Measurements from ENCODE around the gene ZNF564.
"Not testable (repeated sequence)": the region's sequence is repeated elsewhere in the genome, so short reads cannot be mapped to it uniquely, and the experiment has no call there.

Gene ZNF564

DNA sequence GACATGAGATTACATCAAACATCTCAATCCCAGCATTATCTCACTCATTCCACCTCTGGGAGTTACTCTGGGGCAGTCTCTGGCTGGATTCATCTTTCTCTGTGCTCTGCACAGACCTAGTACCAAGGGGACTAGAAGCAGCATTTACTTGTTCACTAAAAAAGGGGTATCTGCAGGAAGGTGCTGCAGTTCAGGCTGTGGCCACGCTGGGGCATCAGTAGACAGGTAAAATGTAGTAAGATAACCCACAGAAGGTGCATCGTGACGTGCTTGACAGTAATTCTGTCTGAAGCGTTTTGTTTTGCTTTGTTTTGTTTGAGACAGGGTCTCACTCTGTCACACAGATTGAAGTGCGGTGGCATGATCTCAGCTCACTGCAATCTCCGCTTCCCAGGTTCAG is 29.3 kb downstream of the ZNF564 start:
- TF ChIP-seq, protein P1, sequence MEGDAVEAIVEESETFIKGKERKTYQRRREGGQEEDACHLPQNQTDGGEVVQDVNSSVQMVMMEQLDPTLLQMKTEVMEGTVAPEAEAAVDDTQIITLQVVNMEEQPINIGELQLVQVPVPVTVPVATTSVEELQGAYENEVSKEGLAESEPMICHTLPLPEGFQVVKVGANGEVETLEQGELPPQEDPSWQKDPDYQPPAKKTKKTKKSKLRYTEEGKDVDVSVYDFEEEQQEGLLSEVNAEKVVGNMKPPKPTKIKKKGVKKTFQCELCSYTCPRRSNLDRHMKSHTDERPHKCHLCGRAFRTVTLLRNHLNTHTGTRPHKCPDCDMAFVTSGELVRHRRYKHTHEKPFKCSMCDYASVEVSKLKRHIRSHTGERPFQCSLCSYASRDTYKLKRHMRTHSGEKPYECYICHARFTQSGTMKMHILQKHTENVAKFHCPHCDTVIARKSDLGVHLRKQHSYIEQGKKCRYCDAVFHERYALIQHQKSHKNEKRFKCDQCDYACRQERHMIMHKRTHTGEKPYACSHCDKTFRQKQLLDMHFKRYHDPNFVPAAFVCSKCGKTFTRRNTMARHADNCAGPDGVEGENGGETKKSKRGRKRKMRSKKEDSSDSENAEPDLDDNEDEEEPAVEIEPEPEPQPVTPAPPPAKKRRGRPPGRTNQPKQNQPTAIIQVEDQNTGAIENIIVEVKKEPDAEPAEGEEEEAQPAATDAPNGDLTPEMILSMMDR (IDR thresholded peaks at IDR 0.05; ENCODE audit: extremely low read depth, insufficient read depth, missing control alignments) = no peak
- no peak for DNase-seq (ENCODE audit: low spot score)
- in situ Hi-C loops (cut with MboI; ENCODE audit: low pct_unique_long_range_greater_than_20kb, low sequenced_read_pairs, unreplicated experiment) = no loop called here

DNA sequence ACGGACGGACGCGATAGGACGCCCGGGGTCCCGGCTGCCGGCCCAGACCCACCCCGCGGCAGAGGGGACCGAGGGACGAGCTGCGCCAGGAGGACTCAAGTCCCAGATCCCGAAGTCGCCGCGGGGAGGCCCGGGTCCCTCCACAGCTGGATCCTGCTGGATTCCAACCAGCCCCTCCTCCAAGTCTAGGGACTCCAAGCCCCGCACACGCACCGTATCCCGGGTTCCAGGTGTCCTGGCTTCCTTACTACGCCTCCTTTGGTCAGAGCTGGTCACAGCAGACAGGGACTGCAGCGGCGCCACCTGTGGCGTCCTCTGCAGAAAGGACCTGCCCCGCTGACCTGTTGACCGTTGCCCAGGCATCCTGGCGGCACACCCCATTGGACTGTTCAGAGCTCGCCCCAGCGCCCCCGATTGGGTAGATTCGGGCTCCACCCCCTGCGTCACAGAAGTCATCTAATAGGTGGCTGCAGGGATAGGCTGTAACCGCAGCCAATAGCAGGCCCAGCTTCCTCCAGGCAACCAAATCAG is 37.7 kb downstream of the ZNF564 start:
- DNase-seq (ENCODE audit: low spot score) = no peak
- in situ Hi-C loops (cut with MboI; ENCODE audit: low pct_unique_long_range_greater_than_20kb, low sequenced_read_pairs, unreplicated experiment) = no loop called here
- TF ChIP-seq, protein P1 (IDR thresholded peaks at IDR 0.05; ENCODE audit: extremely low read depth, insufficient read depth, missing control alignments) = no peak

DNA sequence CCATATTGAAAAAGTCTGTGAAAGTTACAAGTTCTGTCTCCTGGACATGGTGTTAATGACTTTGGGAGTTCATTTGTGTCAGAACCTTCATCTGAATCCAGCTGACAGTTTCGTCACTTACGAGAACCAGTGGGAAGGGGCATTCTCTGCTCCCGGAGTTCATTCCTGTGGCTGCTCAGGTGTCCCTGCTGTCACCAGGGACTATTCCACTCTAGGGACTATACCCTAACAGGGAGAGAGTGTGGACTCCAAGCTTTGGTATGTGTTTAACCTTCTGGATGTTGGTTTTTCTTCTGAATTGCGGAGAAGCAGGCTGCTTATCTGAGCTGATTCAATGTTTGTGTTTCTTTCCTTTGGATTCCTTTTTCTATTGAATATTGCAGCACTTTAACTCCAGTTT is 54.2 kb downstream of the ZNF564 start:
- no peak for DNase-seq (ENCODE audit: low spot score)
- TF ChIP-seq, protein P1 (IDR thresholded peaks at IDR 0.05; ENCODE audit: extremely low read depth, insufficient read depth, missing control alignments) = no peak
- in situ Hi-C loops (cut with MboI; ENCODE audit: low pct_unique_long_range_greater_than_20kb, low sequenced_read_pairs, unreplicated experiment) = no loop called here

DNA sequence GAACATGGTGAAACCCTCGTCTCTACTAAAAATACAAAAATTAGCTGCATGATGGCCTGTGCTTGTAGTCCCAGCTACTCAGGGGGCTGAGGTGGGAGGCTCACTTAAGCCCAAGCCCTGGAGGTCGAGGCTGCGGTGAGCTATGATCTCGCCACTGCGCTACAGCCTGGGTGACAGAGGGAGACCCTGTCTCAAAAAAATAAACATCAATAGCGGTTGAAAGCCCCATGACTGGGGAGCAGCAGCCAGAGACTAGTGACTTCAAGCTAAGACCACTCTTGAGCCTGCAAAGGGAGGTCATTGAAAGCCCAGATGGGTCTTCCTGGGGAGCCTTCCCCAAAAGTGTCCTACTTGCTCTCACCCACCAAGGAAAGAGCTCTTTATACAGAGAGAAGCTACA is 54.8 kb downstream of the ZNF564 start:
- in situ Hi-C loops (cut with MboI; ENCODE audit: low pct_unique_long_range_greater_than_20kb, low sequenced_read_pairs, unreplicated experiment) = no loop called here
- no peak for DNase-seq (ENCODE audit: low spot score)
- TF ChIP-seq, protein P1 (IDR thresholded peaks at IDR 0.05; ENCODE audit: extremely low read depth, insufficient read depth, missing control alignments) = no peak

DNA sequence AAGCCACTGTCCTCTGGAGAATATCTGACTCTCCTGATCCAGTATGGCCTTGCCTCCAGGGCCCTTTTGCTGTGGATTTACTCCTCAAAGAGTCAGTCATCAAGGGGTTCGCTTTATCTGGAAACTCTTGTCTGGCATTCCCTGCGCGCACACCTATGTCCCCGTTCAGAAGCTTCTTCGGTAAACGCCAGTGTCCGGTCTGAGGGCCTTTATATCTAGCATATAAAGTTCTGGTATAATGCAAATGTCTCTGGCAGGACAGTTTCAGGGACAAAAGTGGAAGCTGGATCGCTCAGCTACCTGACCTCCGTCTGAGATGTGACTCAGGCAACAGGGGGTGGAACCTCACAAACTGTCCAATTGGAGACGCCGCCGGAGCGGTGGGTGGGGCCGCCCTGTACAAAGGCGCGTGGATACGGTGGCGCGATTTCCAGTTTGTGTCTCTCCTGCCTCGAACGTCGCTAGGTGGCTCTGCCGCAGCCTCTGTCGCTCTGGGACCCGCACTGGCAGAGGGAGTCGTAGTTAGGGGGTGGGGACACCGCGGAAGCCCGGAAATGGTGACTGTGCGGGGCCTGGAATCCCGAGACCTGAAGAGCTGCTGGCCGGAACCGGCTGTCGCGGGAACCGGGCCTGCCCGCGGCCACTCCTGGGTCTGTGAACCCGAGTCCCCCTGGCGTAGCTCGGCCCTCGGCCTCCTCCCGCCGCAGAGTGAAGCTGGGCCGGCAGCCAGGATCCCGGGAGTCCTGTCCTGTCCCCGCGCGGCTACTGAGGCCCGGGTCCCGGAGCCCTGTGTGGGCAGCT is 56.1 kb downstream of the ZNF564 start:
- TF ChIP-seq, protein P1 (IDR thresholded peaks at IDR 0.05; ENCODE audit: extremely low read depth, insufficient read depth, missing control alignments) = peak; percentile 64
- peak; percentile 89 for DNase-seq (ENCODE audit: low spot score)
- in situ Hi-C loops (cut with MboI; ENCODE audit: low pct_unique_long_range_greater_than_20kb, low sequenced_read_pairs, unreplicated experiment) = no loop called here

DNA sequence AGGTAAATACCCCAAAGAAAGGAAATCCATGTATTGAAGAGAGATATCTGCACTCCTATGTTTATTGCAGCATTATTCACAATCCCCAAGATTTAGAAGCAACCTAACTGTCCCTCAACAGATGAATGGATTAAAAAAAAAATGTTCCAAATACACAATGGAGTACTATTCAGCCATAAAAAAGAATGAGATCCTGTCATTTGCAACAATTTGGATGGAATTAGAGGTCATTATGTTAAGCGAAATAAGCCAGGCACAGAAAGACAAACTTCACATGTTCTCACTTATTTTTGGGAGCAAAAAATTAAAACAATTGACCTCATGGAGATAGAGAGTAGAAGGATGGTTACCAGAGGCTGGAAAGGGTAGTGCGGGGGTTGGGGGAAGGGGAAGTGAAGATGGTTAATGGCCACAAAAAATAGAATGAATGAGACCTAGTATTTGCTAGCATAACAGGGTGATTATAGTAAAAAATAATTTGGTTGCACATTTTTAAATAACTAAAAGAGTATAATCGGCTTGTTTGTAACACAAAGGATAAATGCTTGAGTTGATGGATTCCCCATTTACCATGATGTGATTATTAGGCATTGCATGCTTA is 56.9 kb downstream of the ZNF564 start:
- in situ Hi-C loops (cut with MboI; ENCODE audit: low pct_unique_long_range_greater_than_20kb, low sequenced_read_pairs, unreplicated experiment) = no loop called here
- TF ChIP-seq, protein P1 (IDR thresholded peaks at IDR 0.05; ENCODE audit: extremely low read depth, insufficient read depth, missing control alignments) = no peak
- DNase-seq (ENCODE audit: low spot score) = no peak

DNA sequence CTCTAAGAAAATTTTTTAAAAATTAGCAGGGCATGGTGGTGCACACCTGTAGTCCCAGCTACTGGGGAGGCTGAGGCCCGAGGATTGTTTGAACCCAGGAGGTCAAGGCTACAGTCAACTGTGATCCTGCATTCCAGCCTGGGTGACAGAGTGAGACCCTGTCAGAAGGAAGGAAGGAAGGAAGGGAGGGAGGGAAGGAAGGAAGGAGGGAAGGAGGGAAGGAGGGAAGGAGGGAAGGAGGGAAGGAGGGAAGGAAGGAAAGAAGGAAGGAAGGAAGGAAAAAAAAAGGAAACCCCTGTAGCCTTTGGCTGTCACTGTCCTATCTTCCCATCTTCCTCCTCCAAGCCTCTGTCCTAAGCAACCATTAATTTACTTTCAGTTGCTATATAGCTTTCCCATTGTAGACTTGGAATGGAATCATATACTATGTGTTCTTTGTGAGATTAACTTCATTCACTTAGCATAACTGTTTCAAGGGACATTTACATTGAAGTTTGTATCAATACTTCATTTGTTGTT is 65.0 kb downstream of the ZNF564 start:
- DNase-seq (ENCODE audit: low spot score); in situ Hi-C loops (cut with MboI; ENCODE audit: low pct_unique_long_range_greater_than_20kb, low sequenced_read_pairs, unreplicated experiment): not testable (repeated sequence)
